DOHH2 (cell line): ENCODE results near the gene OR13C4.

Source experiments
- H3F3A ChIP-seq: fragments of 200-600 bp; sonication (generic), shearing (Covaris generic); 2 replicates; pipeline ENCODE4 v1.6.0; 2016; ENCODE audit warnings: antibody characterized with exemption, mild to moderate bottlenecking; ENCODE audit not compliant: control insufficient read depth, insufficient read depth
- H3K27ac ChIP-seq: fragments of 200-600 bp; sonication (generic); 2 replicates; pipeline ENCODE4 v1.5.1; 2014; ENCODE audit warnings: low read depth, mild to moderate bottlenecking, low read length, moderate library complexity
- H3K27me3 ChIP-seq: fragments of 200-600 bp; sonication (generic); 2 replicates; pipeline ENCODE4 v1.6.1; 2014; ENCODE audit warnings: mild to moderate bottlenecking, low read length, mixed read lengths; ENCODE audit not compliant: control insufficient read depth
- H3K36me3 ChIP-seq: fragments of 200-600 bp; sonication (generic); 2 replicates; pipeline ENCODE4 v1.6.1; 2014; ENCODE audit warnings: mild to moderate bottlenecking, low read length, moderate library complexity, mixed read lengths; ENCODE audit not compliant: control insufficient read depth
- H3K4me1 ChIP-seq: fragments of 200-600 bp; sonication (generic); 2 replicates; pipeline ENCODE4 v1.6.1; 2014; ENCODE audit warnings: mild to moderate bottlenecking, low read length, mixed read lengths; ENCODE audit not compliant: control insufficient read depth
- H3K4me2 ChIP-seq: fragments of 200-600 bp; sonication (generic); 2 replicates; pipeline ENCODE4 v1.6.0; 2014; ENCODE audit warnings: mild to moderate bottlenecking, low read length, moderate library complexity
- H3K4me3 ChIP-seq: fragments of 200-600 bp; sonication (generic); 2 replicates; pipeline ENCODE4 v1.5.1; 2014; ENCODE audit warnings: mild to moderate bottlenecking, low read length, mixed read lengths
- H3K79me2 ChIP-seq: fragments of 200-600 bp; sonication (generic); 2 replicates; pipeline ENCODE4 v1.6.1; 2014; ENCODE audit warnings: mild to moderate bottlenecking, low read length, mixed read lengths; ENCODE audit not compliant: control insufficient read depth
- H3K9me2 ChIP-seq: fragments of 200-600 bp; sonication (generic); replicated peaks from 2 replicates; pipeline ENCODE4 v1.6.1; 2014; ENCODE audit warnings: mild to moderate bottlenecking, low read length, mixed read lengths; ENCODE audit not compliant: control insufficient read depth
- H3K9me3 ChIP-seq: fragments of 200-600 bp; sonication (generic); 2 replicates; pipeline ENCODE4 v1.6.1; 2014; ENCODE audit warnings: antibody characterized with exemption, low read length, mixed read lengths; ENCODE audit not compliant: control insufficient read depth, insufficient read depth
- H4K20me1 ChIP-seq: fragments of 200-600 bp; sonication (generic); 2 replicates; pipeline ENCODE4 v1.6.0; 2014; ENCODE audit warnings: low read depth, mild to moderate bottlenecking, antibody characterized with exemption, low read length, moderate library complexity; ENCODE audit not compliant: control insufficient read depth, insufficient read depth
- EZH2phosphoT487 ChIP-seq: fragments of 200-600 bp; sonication (generic); IDR thresholded peaks from 2 replicates; pipeline ENCODE4 v1.6.1; 2017; ENCODE audit warnings: borderline replicate concordance, mild to moderate bottlenecking, antibody characterized with exemption, low read length, moderate library complexity, mixed read lengths
- TF ChIP-seq, protein P1 (sequence below): fragments of 200-600 bp; sonication (generic); IDR thresholded peaks from one replicate; pipeline ENCODE4 v1.5.1; 2014; ENCODE audit warnings: antibody characterized with exemption, mild to moderate bottlenecking, low read depth, low read length; ENCODE audit not compliant: poor library complexity, severe bottlenecking

The OR13C4 gene

DNA sequence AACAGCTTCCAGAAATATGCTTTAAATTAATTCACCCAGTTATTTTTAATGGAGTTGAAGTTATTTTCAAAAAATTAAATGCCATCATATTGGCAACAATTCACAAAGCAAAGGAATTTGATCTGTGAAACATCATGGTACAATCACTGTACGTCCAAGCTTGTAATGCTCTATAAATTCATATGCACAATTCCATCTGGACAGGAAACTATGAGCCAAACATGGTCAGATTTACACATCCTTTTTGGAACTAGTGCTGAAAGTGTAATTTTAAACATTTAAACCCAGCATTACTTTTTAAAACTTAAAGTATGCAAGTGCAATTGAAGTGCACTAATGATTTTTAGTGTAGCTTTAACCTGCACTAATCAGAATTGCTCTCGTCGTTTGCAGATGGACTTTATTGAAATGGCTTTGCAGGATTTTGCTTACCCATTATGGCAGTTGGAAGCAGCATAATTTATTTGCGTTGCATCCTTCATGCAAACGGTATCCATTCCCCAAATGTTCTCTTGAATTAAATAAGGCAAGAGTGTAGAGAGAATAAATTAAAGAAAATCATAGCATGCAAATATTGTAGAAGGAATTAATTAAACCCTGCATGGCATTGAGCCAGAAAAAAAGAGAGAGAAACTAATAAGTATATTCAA lies 44.0 kb downstream of the OR13C4 start:
- Histone ChIP-seq H3K27me3 (no peaks in the 10 kb centered on the region; the same call in 1 of the 2 replicates), H3F3A (no peaks in the 10 kb centered on the region), H3K27ac (no peak overlapping the region), H3K36me3 (no peaks in the 10 kb centered on the region), H3K79me2 (no peaks in the 10 kb centered on the region), H3K9me2 (no peaks in the 10 kb centered on the region), H3K4me1 (no peaks in the 10 kb centered on the region), H3K4me3 (no peak overlapping the region), H4K20me1 (no peaks in the 10 kb centered on the region), H3K9me3 (no peaks in the 10 kb centered on the region), H3K4me2 (no peak overlapping the region)
- TF ChIP-seq, protein P1, sequence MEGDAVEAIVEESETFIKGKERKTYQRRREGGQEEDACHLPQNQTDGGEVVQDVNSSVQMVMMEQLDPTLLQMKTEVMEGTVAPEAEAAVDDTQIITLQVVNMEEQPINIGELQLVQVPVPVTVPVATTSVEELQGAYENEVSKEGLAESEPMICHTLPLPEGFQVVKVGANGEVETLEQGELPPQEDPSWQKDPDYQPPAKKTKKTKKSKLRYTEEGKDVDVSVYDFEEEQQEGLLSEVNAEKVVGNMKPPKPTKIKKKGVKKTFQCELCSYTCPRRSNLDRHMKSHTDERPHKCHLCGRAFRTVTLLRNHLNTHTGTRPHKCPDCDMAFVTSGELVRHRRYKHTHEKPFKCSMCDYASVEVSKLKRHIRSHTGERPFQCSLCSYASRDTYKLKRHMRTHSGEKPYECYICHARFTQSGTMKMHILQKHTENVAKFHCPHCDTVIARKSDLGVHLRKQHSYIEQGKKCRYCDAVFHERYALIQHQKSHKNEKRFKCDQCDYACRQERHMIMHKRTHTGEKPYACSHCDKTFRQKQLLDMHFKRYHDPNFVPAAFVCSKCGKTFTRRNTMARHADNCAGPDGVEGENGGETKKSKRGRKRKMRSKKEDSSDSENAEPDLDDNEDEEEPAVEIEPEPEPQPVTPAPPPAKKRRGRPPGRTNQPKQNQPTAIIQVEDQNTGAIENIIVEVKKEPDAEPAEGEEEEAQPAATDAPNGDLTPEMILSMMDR, result no peak
- TF ChIP-seq EZH2phosphoT487, result no peak
